ENCODE results near the gene KCMF1.

KCMF1 gene

GRCh38 chr2:84927275-84927627 lies 43.7 kb upstream of the KCMF1 start:
- no peak for TF ChIP-seq RAD21 (IDR thresholded peaks at IDR 0.05; ENCODE audit: low read depth)
- TF ChIP-seq TAF1 (IDR thresholded peaks at IDR 0.05; ENCODE audit: low read depth), result no peak
- TF ChIP-seq MAX (IDR thresholded peaks at IDR 0.05), result no peak
- TF ChIP-seq ZBTB7A (IDR thresholded peaks at IDR 0.05; ENCODE audit: low read depth), result no peak
- no peak for TF ChIP-seq TCF12 (IDR thresholded peaks at IDR 0.05; ENCODE audit: low read depth)
- no peak for TF ChIP-seq USF1 (IDR thresholded peaks at IDR 0.05)

GRCh38 chr2:84931384-84931821 lies 39.6 kb upstream of the KCMF1 start:
- TF ChIP-seq TAF1 (IDR thresholded peaks at IDR 0.05; ENCODE audit: low read depth) (no peak), CEBPB (IDR thresholded peaks at IDR 0.05) (no peak), EP300 (IDR thresholded peaks at IDR 0.05; ENCODE audit: borderline replicate concordance) (no peak), REST (IDR thresholded peaks at IDR 0.05; ENCODE audit: low read depth) (no peak), TEAD4 (IDR thresholded peaks at IDR 0.05) (no peak), ZBTB7A (IDR thresholded peaks at IDR 0.05; ENCODE audit: low read depth) (no peak), RAD21 (IDR thresholded peaks at IDR 0.05; ENCODE audit: low read depth) (no peak), EGR1 (IDR thresholded peaks at IDR 0.05) (no peak), USF1 (IDR thresholded peaks at IDR 0.05) (no peak), MAX (IDR thresholded peaks at IDR 0.05) (no peak), FOXM1 (IDR thresholded peaks at IDR 0.05; ENCODE audit: borderline replicate concordance, low read depth) (no peak)

- TF ChIP-seq CEBPB (IDR thresholded peaks at IDR 0.05) (no peak), EP300 (IDR thresholded peaks at IDR 0.05; ENCODE audit: borderline replicate concordance) (no peak), ZBTB7A (IDR thresholded peaks at IDR 0.05; ENCODE audit: low read depth) (no peak), NFIC (IDR thresholded peaks at IDR 0.05) (no peak), MAX (IDR thresholded peaks at IDR 0.05) (no peak), TAF1 (IDR thresholded peaks at IDR 0.05; ENCODE audit: low read depth) (no peak), TEAD4 (IDR thresholded peaks at IDR 0.05) (no peak), TCF12 (IDR thresholded peaks at IDR 0.05; ENCODE audit: low read depth) (no peak), EGR1 (IDR thresholded peaks at IDR 0.05) (no peak), USF1 (IDR thresholded peaks at IDR 0.05) (no peak), YY1 (IDR thresholded peaks at IDR 0.05; ENCODE audit: low read depth) (no peak), REST (IDR thresholded peaks at IDR 0.05; ENCODE audit: low read depth) (no peak), CREB1 (IDR thresholded peaks at IDR 0.05; ENCODE audit: low read depth) (no peak), FOXM1 (IDR thresholded peaks at IDR 0.05; ENCODE audit: borderline replicate concordance, low read depth) (no peak)
Measured at GRCh38 chr2:84938194-84938879, 32.6 kb upstream of the KCMF1 start.

GRCh38 chr2:84939426-84940087 lies 31.4 kb upstream of the KCMF1 start:
- peak; percentile 21; the same call in 1 of the 2 replicates for TF ChIP-seq USF1 (IDR thresholded peaks at IDR 0.05)
- TF ChIP-seq EP300 (IDR thresholded peaks at IDR 0.05; ENCODE audit: borderline replicate concordance), result no peak
- TF ChIP-seq YY1 (IDR thresholded peaks at IDR 0.05; ENCODE audit: low read depth), result no peak
- no peak for TF ChIP-seq MAX (IDR thresholded peaks at IDR 0.05)
- TF ChIP-seq TCF12 (IDR thresholded peaks at IDR 0.05; ENCODE audit: low read depth), result no peak
- no peak for TF ChIP-seq FOXM1 (IDR thresholded peaks at IDR 0.05; ENCODE audit: borderline replicate concordance, low read depth)
- no peak for TF ChIP-seq CREB1 (IDR thresholded peaks at IDR 0.05; ENCODE audit: low read depth)
